SK-N-SH treated with all-trans-retinoic acid at 6 μM for 48 hours (cell line): Measurements from ENCODE around the gene GALNTL6.

Experiments used
- ATAC-seq: fragments of 200-7000 bp; cut with Tn5 transposase; 3 replicates; pipeline ENCODE4 v1.9.1; 2020; ENCODE audit warnings: mild to moderate bottlenecking, moderate library complexity
- ARNTL ChIP-seq: fragments of 450-650 bp; formaldehyde crosslinking; IDR thresholded peaks from 2 replicates; pipeline ENCODE4 v1.5.0; 2020; ENCODE audit warnings: low read depth, mild to moderate bottlenecking, moderate library complexity, borderline replicate concordance
- BACH2 ChIP-seq: fragments of 250-450 bp; sonication (Bioruptor Pico); IDR thresholded peaks from 2 replicates; pipeline ENCODE4 v1.9.0; 2021; ENCODE audit warnings: mild to moderate bottlenecking, borderline replicate concordance
- CREB5 ChIP-seq: fragments of 250-450 bp; sonication (Bioruptor Pico); IDR thresholded peaks from 2 replicates; pipeline ENCODE4 v1.5.1; 2020; ENCODE audit warnings: low read depth, mild to moderate bottlenecking, moderate library complexity
- CSDC2 ChIP-seq: fragments of 250-450 bp; sonication (Bioruptor Pico); IDR thresholded peaks from 2 replicates; pipeline ENCODE4 v1.5.0; 2020; ENCODE audit warnings: mild to moderate bottlenecking, moderate library complexity
- CSRNP3 ChIP-seq: fragments of 250-450 bp; sonication (Bioruptor Pico); IDR thresholded peaks from 2 replicates; pipeline ENCODE4 v1.5.1; 2021; ENCODE audit warnings: mild to moderate bottlenecking, moderate library complexity
- ESRRG ChIP-seq: fragments of 250-450 bp; sonication (Bioruptor Pico); IDR thresholded peaks from 2 replicates; pipeline ENCODE4 v1.6.1; 2021; ENCODE audit warnings: mild to moderate bottlenecking
- GLIS3 ChIP-seq: fragments of 250-450 bp; sonication (Bioruptor Pico); IDR thresholded peaks from 2 replicates; pipeline ENCODE4 v1.5.0; 2020; ENCODE audit warnings: mild to moderate bottlenecking, moderate library complexity
- OSR1 ChIP-seq: fragments of 250-450 bp; sonication (Bioruptor Pico); IDR thresholded peaks from 2 replicates; pipeline ENCODE4 v1.8.0; 2022; ENCODE audit warnings: moderate library complexity, mild to moderate bottlenecking, inconsistent platforms
- PATZ1 ChIP-seq: fragments of 250-450 bp; sonication (Bioruptor Pico); IDR thresholded peaks from 2 replicates; pipeline ENCODE4 v1.8.0; 2020; ENCODE audit warnings: mild to moderate bottlenecking, moderate library complexity, borderline replicate concordance
- POU6F1 ChIP-seq: fragments of 250-450 bp; sonication (Bioruptor Pico); IDR thresholded peaks from 2 replicates; pipeline ENCODE4 v1.8.0; 2021; ENCODE audit warnings: low read depth, mild to moderate bottlenecking, moderate library complexity, borderline replicate concordance
- PPARA ChIP-seq: fragments of 250-450 bp; sonication (Bioruptor Pico); IDR thresholded peaks from 2 replicates; pipeline ENCODE4 v1.5.0; 2020; ENCODE audit warnings: mild to moderate bottlenecking, borderline replicate concordance
- RARB ChIP-seq: fragments of 250-450 bp; sonication (Bioruptor Pico); IDR thresholded peaks from 2 replicates; pipeline ENCODE4 v1.8.0; 2021; ENCODE audit warnings: mild to moderate bottlenecking, moderate library complexity
- SNAI2 ChIP-seq: fragments of 250-450 bp; sonication (Bioruptor Pico); IDR thresholded peaks from 2 replicates; pipeline ENCODE4 v1.5.0; 2020; ENCODE audit warnings: mild to moderate bottlenecking, moderate library complexity
- TCF4 ChIP-seq: fragments of 250-450 bp; sonication (Bioruptor Pico); IDR thresholded peaks from 2 replicates; pipeline ENCODE4 v1.8.0; 2021; ENCODE audit warnings: mild to moderate bottlenecking, moderate library complexity, borderline replicate concordance
- TOX ChIP-seq: fragments of 250-450 bp; sonication (Bioruptor Pico); IDR thresholded peaks from 2 replicates; pipeline ENCODE4 v1.8.0; 2021; ENCODE audit warnings: mild to moderate bottlenecking, moderate library complexity, borderline replicate concordance
- TSHZ2 ChIP-seq: fragments of 250-450 bp; sonication (Bioruptor Pico); IDR thresholded peaks from 2 replicates; pipeline ENCODE4 v1.5.0; 2020; ENCODE audit warnings: mild to moderate bottlenecking, moderate library complexity
- ZC3H10 ChIP-seq: fragments of 250-450 bp; sonication (Bioruptor Pico); IDR thresholded peaks from 2 replicates; pipeline ENCODE4 v1.5.1; 2021; ENCODE audit warnings: mild to moderate bottlenecking, moderate library complexity
- ZFP3 ChIP-seq: fragments of 250-450 bp; sonication (Bioruptor Pico); IDR thresholded peaks from 2 replicates; pipeline ENCODE4 v1.5.0; 2020; ENCODE audit warnings: mild to moderate bottlenecking, moderate library complexity
- ZFP30 ChIP-seq: fragments of 450-650 bp; formaldehyde crosslinking; IDR thresholded peaks from 2 replicates; pipeline ENCODE4 v1.5.0; 2022; ENCODE audit warnings: mild to moderate bottlenecking, moderate library complexity
- ZNF565 ChIP-seq: fragments of 450-650 bp; formaldehyde crosslinking; conservative IDR thresholded peaks from 2 replicates; pipeline ENCODE4 v1.5.0; 2020; ENCODE audit warnings: low read depth, mild to moderate bottlenecking, moderate library complexity
- ZNF70 ChIP-seq: fragments of 450-650 bp; formaldehyde crosslinking; IDR thresholded peaks from 2 replicates; pipeline ENCODE4 v1.5.0; 2020; ENCODE audit warnings: mild to moderate bottlenecking, moderate library complexity
- ZNF8 ChIP-seq: fragments of 450-650 bp; formaldehyde crosslinking; IDR thresholded peaks from 2 replicates; pipeline ENCODE4 v1.5.0; 2020; ENCODE audit warnings: mild to moderate bottlenecking, moderate library complexity

Gene GALNTL6

GRCh38 chr4:172836661-172837060, 1023.5 kb downstream of the GALNTL6 start:
- ATAC-seq: no peak
- TF ChIP-seq ZFP30 (CRISPR knock-in tag) (no peak), TCF4 (no peak), BACH2 (CRISPR knock-in tag) (no peak), CSDC2 (CRISPR knock-in tag) (no peak), TOX (no peak), PPARA (CRISPR knock-in tag) (no peak), CREB5 (CRISPR knock-in tag) (no peak)

GRCh38 chr4:172838111-172838510, 1024.9 kb downstream of the GALNTL6 start:
- TF ChIP-seq BACH2 (CRISPR knock-in tag) (no peak), ZC3H10 (CRISPR knock-in tag) (no peak), ESRRG (no peak), ZNF70 (CRISPR knock-in tag) (no peak), ZFP3 (CRISPR knock-in tag) (no peak), GLIS3 (no peak), OSR1 (CRISPR knock-in tag) (no peak), CSDC2 (CRISPR knock-in tag) (no peak), RARB (CRISPR knock-in tag) (no peak)
- no peak for ATAC-seq

GRCh38 chr4:172838943-172839342, 1025.7 kb downstream of the GALNTL6 start:
- ATAC-seq: no peak
- no peak for TF ChIP-seq POU6F1
- no peak for TF ChIP-seq TOX
- TF ChIP-seq TSHZ2 (CRISPR knock-in tag): no peak
- TF ChIP-seq CSRNP3 (CRISPR knock-in tag): no peak
- TF ChIP-seq ZNF8 (CRISPR knock-in tag): no peak
- no peak for TF ChIP-seq SNAI2 (CRISPR knock-in tag)
- TF ChIP-seq ARNTL (CRISPR knock-in tag): no peak
- TF ChIP-seq ZFP30 (CRISPR knock-in tag): no peak
- no peak for TF ChIP-seq RARB (CRISPR knock-in tag)
- no peak for TF ChIP-seq PATZ1
- TF ChIP-seq OSR1 (CRISPR knock-in tag): no peak
- TF ChIP-seq BACH2 (CRISPR knock-in tag): no peak
- no peak for TF ChIP-seq PPARA (CRISPR knock-in tag)
- no peak for TF ChIP-seq ZNF70 (CRISPR knock-in tag)
- no peak for TF ChIP-seq ZNF565 (CRISPR knock-in tag)
- TF ChIP-seq GLIS3: no peak
- no peak for TF ChIP-seq TCF4
- TF ChIP-seq ESRRG: no peak
- TF ChIP-seq CREB5 (CRISPR knock-in tag): no peak
- TF ChIP-seq ZFP3 (CRISPR knock-in tag): no peak
